GM10248 (cell line): ENCODE measurements around the gene TBC1D7.

Source experiments
- CTCF ChIA-PET: fragments of 300-600 bp; sonication (Branson Sonifier 250); formaldehyde crosslinking; extraction: SDS; loops from one replicate; lab custom pipeline; 2021; ENCODE audit warnings: antibody characterized with exemption; lab: Yijun Ruan, JAX
- POLR2A ChIA-PET: fragments of 350-650 bp; sonication (Branson Sonifier 250); formaldehyde crosslinking; extraction: SDS; loops from one replicate; lab custom pipeline; 2020; ENCODE audit warnings: antibody characterized with exemption; lab: Yijun Ruan, JAX
- DNase-seq: peaks from one replicate; pipeline ENCODE4 v3.0.0; 2012; ENCODE audit errors: extremely low spot score
- TF ChIP-seq, protein P1 (sequence below): IDR thresholded peaks from 2 replicates; pipeline ENCODE4 v1.5.1; 2012; ENCODE audit warnings: mild to moderate bottlenecking, low read depth; ENCODE audit errors: extremely low read depth, missing control alignments, control extremely low read depth

Gene TBC1D7

DNA sequence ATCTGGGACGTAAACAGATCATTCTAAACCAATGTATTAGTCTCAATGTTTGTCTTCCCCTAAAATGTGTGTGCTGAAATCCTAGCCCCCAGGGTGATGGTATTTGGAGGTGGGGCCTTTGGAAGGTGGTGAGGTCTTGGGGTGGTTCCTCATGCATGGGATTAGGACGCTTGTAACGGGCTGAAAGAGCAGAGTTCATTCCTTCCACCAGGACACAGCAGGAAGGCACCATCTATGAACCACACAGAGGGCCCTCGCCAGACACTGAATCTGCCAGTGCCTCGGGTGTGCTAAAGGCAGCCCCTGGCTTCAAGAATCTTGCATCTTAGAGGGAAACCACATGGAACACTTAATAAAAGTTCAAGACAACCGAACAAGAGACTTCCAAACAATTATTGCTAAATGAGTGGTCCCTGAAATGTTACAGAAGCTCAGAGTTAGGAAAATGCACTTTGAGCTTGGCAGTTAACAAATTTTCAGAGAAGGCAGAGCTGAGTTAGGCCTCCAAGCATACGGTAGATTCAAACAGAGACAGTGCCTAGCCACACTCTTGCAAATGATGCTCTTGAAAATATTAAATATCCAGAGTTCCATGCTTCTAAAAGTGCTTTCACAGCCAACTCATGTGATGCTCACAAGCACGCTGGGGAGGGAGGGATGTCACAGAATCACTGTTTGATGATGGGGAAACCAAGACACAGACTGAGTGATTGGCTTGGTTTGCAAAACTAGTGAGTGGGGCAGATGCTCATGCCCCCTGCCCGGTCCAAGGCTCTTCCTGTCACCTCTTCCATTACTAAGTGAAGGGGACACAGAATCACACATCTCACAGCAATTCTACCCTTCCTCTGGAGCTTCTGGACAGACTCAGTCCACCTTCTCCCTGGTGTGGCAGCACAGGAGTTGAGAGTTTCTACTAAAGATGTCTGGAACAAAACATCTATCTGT lies 27.4 kb downstream of the TBC1D7 start:
- POLR2A ChIA-PET, result interaction anchor here (0.6 kb wide), 1 partner anchor 270 kb away, joined by 5 read pairs; no protein-coding TSS in a partner anchor
- CTCF ChIA-PET, result interaction anchor here (0.8 to 4.7 kb wide), 3 partner anchors 7 to 23 kb away, joined by 3 to 19 read pairs (median 9); no protein-coding TSS in a partner anchor

DNA sequence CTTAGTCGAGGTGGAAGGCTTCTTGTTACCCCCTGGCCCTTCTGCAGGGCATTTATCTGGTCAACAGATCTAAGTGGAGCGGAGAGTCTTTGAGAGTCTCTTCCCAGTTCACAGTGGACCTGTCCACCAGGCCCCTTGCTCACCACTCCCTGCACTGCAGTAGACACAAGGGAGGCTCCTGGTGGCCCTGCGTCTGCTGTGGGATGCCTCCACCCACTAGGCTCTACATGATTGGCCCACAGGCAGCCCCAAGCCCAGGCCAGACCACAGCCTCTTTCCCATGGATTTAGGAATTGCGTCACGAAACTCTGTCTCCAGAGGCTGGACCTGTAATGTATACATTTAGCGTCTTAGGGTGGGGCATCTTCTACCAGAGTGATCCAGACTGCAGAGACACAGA lies 28.4 kb downstream of the TBC1D7 start:
- TF ChIP-seq, protein P1, sequence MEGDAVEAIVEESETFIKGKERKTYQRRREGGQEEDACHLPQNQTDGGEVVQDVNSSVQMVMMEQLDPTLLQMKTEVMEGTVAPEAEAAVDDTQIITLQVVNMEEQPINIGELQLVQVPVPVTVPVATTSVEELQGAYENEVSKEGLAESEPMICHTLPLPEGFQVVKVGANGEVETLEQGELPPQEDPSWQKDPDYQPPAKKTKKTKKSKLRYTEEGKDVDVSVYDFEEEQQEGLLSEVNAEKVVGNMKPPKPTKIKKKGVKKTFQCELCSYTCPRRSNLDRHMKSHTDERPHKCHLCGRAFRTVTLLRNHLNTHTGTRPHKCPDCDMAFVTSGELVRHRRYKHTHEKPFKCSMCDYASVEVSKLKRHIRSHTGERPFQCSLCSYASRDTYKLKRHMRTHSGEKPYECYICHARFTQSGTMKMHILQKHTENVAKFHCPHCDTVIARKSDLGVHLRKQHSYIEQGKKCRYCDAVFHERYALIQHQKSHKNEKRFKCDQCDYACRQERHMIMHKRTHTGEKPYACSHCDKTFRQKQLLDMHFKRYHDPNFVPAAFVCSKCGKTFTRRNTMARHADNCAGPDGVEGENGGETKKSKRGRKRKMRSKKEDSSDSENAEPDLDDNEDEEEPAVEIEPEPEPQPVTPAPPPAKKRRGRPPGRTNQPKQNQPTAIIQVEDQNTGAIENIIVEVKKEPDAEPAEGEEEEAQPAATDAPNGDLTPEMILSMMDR, result no peak
- DNase-seq, result no peak
- CTCF ChIA-PET, result interaction anchor here (1.0 to 1.2 kb wide), 2 partner anchors 21 to 105 kb away, joined by 3 to 4 read pairs; no protein-coding TSS in a partner anchor
- POLR2A ChIA-PET, result interaction anchor here (0.6 kb wide), 1 partner anchor 10 kb away, joined by 3 read pairs; no protein-coding TSS in a partner anchor

More for the DNA sequence above, 27.4 kb downstream of the TBC1D7 start:
- no peak for DNase-seq
- TF ChIP-seq, protein P1, result no peak

DNA sequence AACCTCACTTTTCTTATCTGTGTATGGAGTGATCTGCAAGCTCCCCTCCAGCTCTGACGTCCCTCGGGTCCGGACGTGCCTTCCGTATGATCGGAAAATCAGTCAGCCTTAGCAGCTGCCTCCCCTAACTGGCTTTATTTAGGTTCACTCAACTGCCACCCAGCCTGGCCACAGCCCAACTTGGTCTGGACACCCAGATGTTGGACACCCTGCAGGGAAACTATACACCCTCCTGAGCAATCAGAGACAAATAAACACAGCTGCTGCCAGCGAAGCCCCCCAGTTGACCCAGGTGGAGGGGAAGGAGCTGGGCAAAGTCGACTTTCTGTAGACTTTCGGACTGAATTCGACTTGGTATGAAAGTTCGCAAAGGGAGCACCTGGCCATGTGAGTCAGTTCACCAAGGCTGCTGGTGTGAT lies 28.9 kb downstream of the TBC1D7 start:
- ChIA-PET CTCF (interaction anchor here (1.0 to 2.0 kb wide), 3 partner anchors 9 to 104 kb away, joined by 3 to 5 read pairs (median 4); no protein-coding TSS in a partner anchor), POLR2A (interaction anchor here (0.6 kb wide), 1 partner anchor 10 kb away, joined by 3 read pairs; no protein-coding TSS in a partner anchor)
- TF ChIP-seq, protein P1, result no peak
- no peak for DNase-seq

DNA sequence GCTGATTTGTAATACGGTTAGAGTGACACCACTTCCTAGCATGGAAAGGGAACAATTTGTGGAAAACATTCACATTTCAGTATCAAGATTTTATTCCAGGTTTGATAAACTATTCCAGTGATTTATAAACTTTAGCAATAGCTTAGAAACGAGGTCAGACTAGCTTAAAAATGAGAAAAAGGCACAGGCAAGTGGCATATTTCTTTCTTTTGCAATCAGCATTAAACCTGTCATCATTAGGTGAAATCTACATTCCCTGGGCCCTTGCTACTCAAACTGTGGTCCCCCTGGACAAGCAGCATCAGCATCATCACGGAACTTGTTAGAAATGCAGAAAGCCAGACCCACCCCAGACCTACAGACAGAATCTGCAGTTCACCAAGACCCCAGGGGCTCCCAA lies 29.9 kb downstream of the TBC1D7 start:
- DNase-seq, result no peak
- CTCF ChIA-PET, result interaction anchor here (0.7 to 2.0 kb wide), 5 partner anchors 10 to 314 kb away, joined by 3 to 5 read pairs (median 3); no protein-coding TSS in a partner anchor
- TF ChIP-seq, protein P1, result no peak
- POLR2A ChIA-PET, result no interaction called here

DNA sequence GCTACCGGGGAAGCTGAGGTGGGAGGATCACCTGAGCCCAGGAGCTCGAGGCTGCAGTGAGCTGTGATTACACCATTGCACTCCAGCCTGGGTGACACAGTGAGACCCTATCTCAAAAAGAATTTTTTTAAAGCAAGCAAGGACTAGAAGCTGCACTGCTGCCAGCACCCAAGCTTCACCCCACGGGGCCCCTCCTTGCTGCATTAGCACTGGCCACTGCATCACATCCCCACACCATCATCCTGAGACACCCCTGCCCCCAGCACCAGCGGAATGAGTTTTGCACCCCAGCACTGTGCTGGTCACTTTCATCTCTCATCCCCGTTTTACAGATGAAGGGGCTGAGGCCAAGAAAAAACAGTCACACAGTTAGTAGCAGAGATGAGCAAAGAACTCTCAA lies 30.9 kb downstream of the TBC1D7 start:
- ChIA-PET POLR2A (no interaction called here), CTCF (interaction anchor here (0.8 to 2.0 kb wide), 8 partner anchors 9 to 67 kb away, joined by 3 to 5 read pairs (median 4); no protein-coding TSS in a partner anchor)
- DNase-seq, result no peak
- TF ChIP-seq, protein P1, result no peak

DNA sequence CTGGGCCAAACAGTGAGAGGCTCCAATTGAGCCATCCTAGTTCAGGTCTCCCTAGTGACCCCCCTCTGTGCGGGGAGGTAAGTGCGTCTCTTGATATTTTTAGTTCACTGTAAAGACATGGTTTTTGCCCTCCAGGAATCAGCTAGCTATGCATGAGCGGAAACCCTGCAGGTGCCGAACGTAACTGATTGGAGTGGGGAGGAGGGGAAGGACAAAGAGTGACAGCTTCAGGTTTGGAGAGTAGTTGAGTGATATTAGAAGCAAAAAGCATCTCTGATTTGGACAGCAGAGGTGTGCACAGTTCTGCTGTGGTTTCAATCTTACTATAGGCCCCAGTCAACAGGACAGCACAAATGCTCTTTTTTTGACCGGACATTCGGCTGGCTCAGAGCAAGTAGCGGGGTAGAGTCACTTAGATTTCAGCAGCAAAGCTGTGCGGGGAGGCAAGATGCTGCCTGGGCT lies 31.8 kb downstream of the TBC1D7 start:
- ChIA-PET CTCF (interaction anchor here (1.0 to 1.6 kb wide), 4 partner anchors 11 to 67 kb away, joined by 3 to 4 read pairs (median 4); no protein-coding TSS in a partner anchor), POLR2A (no interaction called here)
- TF ChIP-seq, protein P1, result no peak
- no peak for DNase-seq
